Endothelial cell of umbilical vein (primary cell): ENCODE results near the gene SLC25A45.
A peak's percentile ranks its signal among the peaks of the same experiment; 100 is the strongest.

Experiments used
- MYC ChIP-seq: IDR thresholded peaks from one replicate; pipeline ENCODE4 v1.6.1; 2011; ENCODE audit warnings: mild to moderate bottlenecking, low read depth, low read length
- POLR2A ChIP-seq: IDR thresholded peaks from 2 replicates; pipeline ENCODE4 v1.6.1; 2012; ENCODE audit warnings: low read depth, mild to moderate bottlenecking, control low read depth, low read length
- TF ChIP-seq, protein P1 (sequence below): IDR thresholded peaks from 2 replicates; pipeline ENCODE4 v1.6.1; 2011; ENCODE audit not compliant: insufficient read depth, insufficient read length
- TF ChIP-seq, protein P2 (sequence below), 2 donors: IDR thresholded peaks; 1 replicate in 1 of 2; 2 replicates in 1 of 2; pipeline ENCODE4 v1.5.1; 2011; ENCODE audit warnings: low read length in 2 of 2, mild to moderate bottlenecking in 2 of 2, moderate library complexity in 2 of 2, control low read depth in 1 of 2, inconsistent platforms in 1 of 2, low read depth in 1 of 2; ENCODE audit not compliant: insufficient read depth in 1 of 2; ENCODE audit errors: extremely low read depth in 1 of 2

DNA sequence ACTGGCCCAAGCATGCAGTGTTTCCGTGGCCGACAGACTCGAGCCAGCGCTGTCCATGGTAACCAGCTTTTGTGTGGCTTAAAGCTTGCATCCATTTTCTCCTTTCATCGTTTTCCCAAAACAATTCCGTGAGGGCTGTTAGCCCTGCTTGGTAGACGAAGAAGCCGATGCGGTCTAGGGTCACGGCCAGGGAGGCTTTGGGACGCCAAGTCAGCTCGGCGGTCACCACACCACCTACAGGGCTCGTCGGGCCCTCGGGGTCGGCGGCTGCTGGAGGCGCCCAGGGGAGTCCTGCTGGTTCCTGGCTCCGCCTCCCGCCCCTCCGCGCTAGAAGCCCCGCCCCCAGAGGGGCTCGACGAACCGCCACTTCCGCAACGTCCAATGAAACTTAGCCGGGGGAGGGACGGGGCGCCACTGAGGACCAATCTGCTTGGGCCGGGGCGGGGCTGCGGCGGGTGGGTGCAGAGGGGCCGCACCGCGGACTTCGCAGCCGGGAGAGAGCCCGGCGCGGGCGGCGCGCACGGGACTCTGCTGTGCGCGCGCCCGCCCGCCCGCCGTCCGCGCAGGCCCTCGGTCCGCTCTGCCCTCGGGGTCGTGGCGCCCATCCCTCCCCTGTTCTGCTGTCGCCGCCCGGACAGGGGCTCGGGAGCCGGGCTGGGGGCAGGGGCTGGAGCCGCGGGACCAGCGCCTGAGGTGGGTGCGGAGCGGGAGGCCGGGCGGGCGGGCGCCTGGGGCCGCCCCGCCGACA lies 28.0 kb downstream of the SLC25A45 start, which contains the start of gene TIGD3:
- TF ChIP-seq, protein P1, sequence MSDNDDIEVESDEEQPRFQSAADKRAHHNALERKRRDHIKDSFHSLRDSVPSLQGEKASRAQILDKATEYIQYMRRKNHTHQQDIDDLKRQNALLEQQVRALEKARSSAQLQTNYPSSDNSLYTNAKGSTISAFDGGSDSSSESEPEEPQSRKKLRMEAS, result no peak
- TF ChIP-seq, protein P2, sequence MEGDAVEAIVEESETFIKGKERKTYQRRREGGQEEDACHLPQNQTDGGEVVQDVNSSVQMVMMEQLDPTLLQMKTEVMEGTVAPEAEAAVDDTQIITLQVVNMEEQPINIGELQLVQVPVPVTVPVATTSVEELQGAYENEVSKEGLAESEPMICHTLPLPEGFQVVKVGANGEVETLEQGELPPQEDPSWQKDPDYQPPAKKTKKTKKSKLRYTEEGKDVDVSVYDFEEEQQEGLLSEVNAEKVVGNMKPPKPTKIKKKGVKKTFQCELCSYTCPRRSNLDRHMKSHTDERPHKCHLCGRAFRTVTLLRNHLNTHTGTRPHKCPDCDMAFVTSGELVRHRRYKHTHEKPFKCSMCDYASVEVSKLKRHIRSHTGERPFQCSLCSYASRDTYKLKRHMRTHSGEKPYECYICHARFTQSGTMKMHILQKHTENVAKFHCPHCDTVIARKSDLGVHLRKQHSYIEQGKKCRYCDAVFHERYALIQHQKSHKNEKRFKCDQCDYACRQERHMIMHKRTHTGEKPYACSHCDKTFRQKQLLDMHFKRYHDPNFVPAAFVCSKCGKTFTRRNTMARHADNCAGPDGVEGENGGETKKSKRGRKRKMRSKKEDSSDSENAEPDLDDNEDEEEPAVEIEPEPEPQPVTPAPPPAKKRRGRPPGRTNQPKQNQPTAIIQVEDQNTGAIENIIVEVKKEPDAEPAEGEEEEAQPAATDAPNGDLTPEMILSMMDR (IDR thresholded peaks at IDR 0.05; ENCODE audit: extremely low read depth in 1 of 2, insufficient read depth in 1 of 2, low read depth in 1 of 2, low read length in 2 of 2), result no peak
- TF ChIP-seq MYC (no peak), POLR2A (peak; percentile 79)
